ENCODE results near the gene ATXN3.
"Not testable (repeated sequence)": the region's sequence is repeated elsewhere in the genome, so short reads cannot be mapped to it uniquely, and the experiment has no call there.

ATXN3 gene

GRCh38 chr14:92058006-92058917 lies 48.1 kb downstream of the ATXN3 start:
- DNase-seq = no peak

GRCh38 chr14:92049781-92050180 lies 56.6 kb downstream of the ATXN3 start:
- DNase-seq = no peak

DNA sequence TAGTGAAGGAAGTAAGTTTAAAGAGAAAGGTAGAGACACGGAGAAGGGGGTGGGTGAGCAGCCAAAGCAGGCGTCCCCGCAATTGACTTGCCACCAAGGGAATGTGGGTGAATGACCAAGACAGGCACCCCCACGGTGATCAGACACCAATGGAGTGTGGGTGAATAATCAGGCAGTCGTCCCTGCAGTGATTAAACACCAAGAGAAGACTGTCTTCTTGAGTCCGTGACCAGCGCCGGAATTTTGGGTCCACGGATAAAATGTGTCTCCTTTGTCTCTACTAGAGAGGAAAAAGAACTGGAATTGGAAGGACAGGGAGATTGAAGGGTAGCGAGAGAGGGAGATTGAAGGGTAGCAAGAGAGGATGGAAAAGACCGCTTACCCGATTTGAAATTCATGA lies 57.2 kb downstream of the ATXN3 start:
- DNase-seq = not testable (repeated sequence)

DNA sequence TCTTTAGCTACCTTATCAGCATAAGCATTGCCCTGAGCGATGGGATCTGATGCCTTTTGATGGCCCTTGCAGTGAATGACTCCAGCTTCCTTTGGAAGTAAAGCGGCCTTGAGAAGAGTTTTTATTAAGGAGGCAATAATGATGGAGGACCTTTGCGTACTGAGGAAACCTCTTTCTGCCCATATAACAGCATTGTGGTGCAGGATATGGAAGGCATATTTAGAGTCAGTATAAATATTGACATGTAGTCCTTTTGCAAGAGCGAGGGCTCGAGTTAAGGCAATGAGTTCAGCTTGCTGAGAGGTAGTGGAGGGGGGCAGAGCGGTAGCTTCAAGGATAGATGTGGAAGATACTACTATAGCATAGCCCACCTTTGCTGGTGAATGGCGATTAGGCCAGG lies 60.5 kb downstream of the ATXN3 start:
- DNase-seq = not testable (repeated sequence)

DNA sequence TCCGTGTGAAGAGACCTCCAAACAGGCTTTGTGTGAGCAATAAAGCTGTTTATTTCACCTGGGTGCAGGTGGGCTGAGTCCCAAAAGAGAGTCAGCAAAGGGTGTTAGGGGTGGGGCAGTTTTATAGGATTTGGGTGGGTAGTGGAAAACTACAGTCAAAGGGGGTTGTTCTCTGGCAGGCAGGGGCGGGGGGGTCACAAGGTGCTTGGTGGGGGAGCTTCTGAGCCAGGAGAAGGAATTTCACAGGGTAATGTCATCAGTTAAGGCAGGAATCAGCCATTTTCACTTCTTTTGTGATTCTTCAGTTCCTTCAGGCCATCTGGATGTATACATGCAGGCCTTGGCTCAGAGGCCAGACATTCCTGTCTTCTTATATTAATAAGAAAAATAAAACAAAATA lies 64.6 kb downstream of the ATXN3 start:
- not testable (repeated sequence) for DNase-seq

DNA sequence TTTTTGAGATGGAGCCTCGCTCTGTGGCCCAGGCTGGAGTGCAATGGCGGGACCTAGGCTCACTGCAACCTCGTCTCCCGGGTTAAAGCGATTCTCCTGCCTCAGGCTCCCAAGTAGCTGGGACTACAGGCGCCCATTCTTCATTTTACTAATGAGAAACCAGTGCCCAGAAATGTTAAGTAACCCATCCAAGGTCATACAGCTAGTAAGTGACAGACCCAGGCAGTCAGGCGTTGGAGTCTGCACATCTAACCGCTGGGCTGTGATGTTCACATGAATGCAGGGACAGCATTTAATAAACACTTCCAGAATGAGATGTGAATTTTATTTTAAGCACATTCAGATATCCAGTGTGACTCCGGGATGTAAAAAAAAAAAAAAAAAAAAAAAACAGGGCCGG lies 65.2 kb downstream of the ATXN3 start:
- DNase-seq = no peak

DNA sequence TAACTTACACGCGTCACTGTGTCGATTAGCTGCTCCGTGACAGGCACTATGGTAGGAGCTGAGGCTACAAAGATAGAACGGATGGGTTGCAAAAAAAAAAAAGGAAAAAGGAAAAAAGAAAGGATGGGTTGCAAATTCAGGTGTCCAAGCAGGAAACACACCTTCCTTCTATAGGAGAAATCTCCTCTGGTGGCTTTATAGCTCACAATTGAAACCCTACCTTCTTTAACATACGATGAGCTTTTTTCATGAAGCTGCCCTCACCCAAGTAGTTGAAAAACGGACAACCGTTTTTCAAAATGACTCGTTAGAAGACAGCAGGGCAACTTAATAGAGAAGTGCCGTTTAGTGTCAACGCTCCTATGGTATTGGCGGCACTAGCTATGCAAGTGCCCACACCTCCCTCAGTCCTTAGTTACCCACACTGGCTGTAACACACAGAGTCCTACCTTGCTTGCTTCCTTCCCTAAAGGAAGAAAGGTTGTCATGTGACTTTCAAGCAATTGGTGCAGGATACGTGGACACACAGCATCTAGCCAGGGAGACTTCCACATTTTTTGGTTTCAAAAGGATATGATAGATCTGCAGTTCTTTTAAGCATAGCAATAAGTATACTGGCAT lies 65.8 kb downstream of the ATXN3 start:
- peak; percentile 35 for DNase-seq

DNA sequence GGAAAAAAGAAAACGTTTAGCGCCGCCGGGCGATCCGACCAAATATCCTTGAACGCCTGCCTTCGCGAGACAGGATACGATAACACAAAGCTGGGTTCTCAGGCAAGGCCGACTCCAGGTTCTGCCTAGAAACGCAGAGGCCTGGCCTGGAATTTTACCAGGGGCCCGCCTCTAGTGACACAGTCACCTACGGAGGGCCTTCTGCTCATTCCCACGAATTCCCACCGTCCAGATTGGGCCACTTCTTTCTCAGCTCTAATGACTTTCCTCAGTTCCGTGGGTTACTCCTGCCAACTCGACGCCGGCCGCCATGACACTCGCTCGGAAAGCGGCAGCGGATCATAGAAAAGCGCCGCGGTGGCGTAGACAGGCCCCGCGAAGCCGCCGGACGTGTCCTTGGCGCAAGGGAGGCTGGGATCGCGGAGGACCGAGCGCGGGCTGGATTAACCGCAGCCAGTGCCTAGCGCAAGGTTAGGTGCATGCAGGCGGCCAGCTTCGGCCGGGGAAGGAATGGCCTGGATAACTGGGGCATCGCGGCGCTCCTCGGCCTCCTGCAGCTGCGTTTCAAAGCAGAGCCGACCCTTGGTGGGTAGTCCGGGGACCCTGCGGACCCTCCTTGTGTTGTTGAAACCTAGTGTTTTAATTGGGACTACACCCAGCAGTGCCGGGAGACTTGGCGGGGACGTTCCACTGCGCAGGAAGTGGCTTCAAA lies 66.5 kb downstream of the ATXN3 start, which contains the start of gene TRIP11:
Gene TRIP11, minus strand, starts transcription at position 341 of the 712 bp plus-strand sequence. CDS start 374 bp downstream, outside the sequence.
- peak; percentile 81 for DNase-seq

DNA sequence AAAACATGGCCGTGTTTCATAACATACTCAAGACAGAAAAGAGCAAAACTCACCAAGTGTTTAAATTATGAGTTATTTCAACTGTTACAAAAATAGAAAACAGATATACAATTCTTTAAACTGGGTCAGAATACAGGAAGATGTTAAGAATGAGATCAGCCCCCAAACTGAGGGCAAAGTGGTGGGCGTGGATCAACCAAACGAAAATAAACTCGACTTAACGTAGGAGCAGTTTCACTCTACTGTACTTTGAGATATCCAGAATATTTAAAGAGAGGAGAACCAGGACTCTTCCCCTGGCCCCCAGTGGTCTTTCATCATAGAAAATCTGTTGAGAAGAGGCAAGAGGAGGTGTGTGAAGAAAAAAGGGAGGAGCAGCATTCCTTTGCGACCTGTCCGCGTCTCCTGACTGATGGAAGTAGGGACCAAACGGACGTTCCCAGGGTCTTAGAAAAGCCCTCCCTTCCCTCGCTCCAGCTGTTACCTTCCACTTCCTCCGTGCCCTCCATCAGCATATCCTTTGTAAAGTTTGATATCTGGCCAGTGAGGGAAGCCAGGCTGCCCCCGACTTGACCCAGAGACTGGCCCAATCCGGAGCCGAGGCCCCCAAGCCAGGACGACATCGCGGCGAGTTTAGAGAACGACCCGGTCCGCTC lies 67.2 kb downstream of the ATXN3 start:
- DNase-seq = no peak

GRCh38 chr14:92037989-92038388 lies 68.4 kb downstream of the ATXN3 start:
- DNase-seq = no peak

DNA sequence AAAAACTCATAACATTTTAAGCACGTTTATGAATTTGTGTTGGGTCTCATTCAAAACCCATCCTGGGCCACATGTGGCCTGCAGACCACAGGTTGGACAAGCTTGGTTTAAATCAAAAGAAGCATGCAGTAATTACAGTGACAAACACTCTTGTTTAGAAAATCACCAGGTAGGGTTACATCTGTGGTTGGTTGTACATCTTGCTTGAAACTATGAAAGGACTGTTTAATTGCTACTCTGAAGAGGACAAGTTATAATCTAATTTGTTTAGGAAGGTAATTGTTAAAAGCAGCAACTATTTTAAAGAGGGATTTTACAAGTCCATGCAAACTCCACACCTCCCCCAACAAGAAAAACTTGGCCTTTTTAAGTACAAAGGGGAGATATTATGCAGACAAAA lies 70.5 kb downstream of the ATXN3 start:
- DNase-seq = no peak

- no peak for DNase-seq
Measured at GRCh38 chr14:92033906-92034687, 72.3 kb downstream of the ATXN3 start.

DNA sequence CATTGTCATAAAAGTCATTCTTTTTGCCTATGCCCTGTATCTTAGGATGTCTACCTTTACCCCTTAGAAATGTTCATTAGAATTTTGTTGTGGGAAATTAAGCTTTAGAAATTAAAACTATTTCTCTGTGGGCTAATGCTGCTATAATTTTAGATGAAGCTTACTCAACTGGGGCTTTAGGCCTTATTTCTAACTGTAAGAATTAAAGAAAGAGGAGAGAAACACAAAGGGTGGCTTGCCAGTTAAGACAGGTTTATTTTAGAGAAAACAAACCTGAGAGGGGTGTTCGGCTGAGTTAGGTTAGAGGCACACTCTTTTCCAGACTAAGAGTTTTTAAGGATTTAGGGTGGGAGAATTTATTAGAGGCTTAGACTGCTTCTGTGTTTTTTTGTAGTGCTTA lies 72.9 kb downstream of the ATXN3 start:
- no peak for DNase-seq

DNA sequence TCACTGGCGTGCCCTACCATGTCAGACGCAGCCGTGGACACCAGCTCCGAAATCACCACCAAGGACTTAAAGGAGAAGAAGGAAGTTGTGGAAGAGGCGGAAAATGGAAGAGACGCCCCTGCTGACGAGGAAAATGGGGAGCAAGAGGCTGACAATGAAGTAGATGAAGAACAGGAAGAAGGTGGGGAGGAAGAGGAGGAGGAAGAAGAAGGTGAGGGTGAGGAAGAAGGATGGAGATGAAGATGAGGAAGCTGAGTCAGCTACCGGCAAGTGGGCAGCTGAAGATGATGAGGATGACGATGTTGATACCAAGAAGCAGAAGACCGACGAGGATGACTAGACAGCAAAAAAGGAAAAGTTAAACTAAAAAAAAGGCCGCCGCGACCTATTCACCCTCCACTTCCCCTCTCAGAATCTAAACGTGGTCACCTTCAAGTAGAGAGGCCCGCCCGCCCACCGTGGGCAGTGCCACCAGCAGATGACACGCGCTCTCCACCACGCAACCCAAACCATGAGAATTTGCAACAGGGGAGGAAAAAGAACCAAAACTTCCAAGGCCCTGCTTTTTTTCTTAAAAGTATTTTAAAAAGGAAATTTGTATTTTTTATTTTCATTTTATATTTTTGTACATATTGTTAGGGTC lies 79.7 kb downstream of the ATXN3 start:
- no peak for DNase-seq

- no peak for DNase-seq
Measured at GRCh38 chr14:92022036-92022435, 84.3 kb downstream of the ATXN3 start.

- no peak for DNase-seq
Measured at GRCh38 chr14:92021523-92021922, 84.9 kb downstream of the ATXN3 start.

- DNase-seq = no peak
Measured at GRCh38 chr14:92014040-92014439, 92.3 kb downstream of the ATXN3 start.

DNA sequence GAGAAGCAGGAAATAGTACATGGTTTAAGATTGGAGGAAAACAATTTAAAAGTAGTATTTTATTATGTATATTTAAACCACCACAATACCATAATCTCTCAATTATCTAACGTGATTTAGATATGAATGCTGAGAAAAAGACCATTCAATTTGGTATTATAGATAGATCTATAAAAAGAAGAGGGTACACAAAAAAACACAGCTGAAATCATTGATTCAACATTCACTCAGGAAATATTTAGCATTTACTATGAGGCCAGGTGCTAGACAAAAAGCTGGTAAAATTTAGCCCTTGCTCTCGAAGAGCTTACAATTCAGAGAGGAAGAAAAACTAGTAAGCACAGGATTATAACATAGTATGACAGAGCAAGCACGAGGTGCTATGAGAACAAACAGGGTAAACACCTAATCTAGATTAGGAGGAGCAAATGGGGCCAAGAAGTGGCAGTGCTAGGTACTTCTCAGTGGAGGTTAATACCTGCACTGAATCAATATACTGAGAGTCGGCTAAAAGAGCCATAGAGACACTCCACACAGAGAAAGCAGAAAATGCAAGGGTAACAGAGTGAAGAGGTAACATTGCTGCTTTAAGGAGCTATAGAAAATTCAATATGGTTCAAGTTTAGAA lies 94.1 kb downstream of the ATXN3 start:
- DNase-seq = no peak

GRCh38 chr14:92010644-92011043 lies 95.7 kb downstream of the ATXN3 start:
- DNase-seq = no peak

- DNase-seq = no peak
Measured at GRCh38 chr14:92009604-92010003, 96.8 kb downstream of the ATXN3 start.
